Activated CD8-positive, alpha-beta memory T cell treated with anti-CD3 and anti-CD28 coated beads for 1 hour (primary cell): Measurements from ENCODE around the gene NIN.

Experiments used
- DNase-seq, 2 donors: peaks; one replicate each; pipeline ENCODE4 v3.0.0-alpha.2; 2020; ENCODE audit warnings: low read depth in 1 of 2; ENCODE audit errors: extremely low read depth in 1 of 2

NIN gene

GRCh38 chr14:50792051-50792477 lies 38.9 kb downstream of the NIN start:
- no peak for DNase-seq

- DNase-seq = no peak
Observed at GRCh38 chr14:50791201-50791600, 39.8 kb downstream of the NIN start.

- no peak for DNase-seq
Observed at GRCh38 chr14:50790589-50790988, 40.4 kb downstream of the NIN start.

GRCh38 chr14:50786751-50787464 lies 44.1 kb downstream of the NIN start:
- no peak for DNase-seq

GRCh38 chr14:50785457-50786063 lies 45.4 kb downstream of the NIN start:
- DNase-seq = no peak

- DNase-seq = no peak
Observed at GRCh38 chr14:50784683-50785456, 46.1 kb downstream of the NIN start.

- no peak for DNase-seq
Observed at GRCh38 chr14:50783563-50783962, 47.4 kb downstream of the NIN start.

GRCh38 chr14:50780393-50780792 lies 50.6 kb downstream of the NIN start:
- DNase-seq = no peak

GRCh38 chr14:50778721-50779483 lies 52.1 kb downstream of the NIN start:
- DNase-seq = no peak

GRCh38 chr14:50776522-50776921 lies 54.4 kb downstream of the NIN start:
- no peak for DNase-seq

- no peak for DNase-seq
Observed at GRCh38 chr14:50775357-50775756, 55.6 kb downstream of the NIN start.

- DNase-seq = no peak
Observed at GRCh38 chr14:50774542-50775267, 56.3 kb downstream of the NIN start.

GRCh38 chr14:50773632-50774541 lies 57.1 kb downstream of the NIN start:
- no peak for DNase-seq

GRCh38 chr14:50772412-50772811 lies 58.5 kb downstream of the NIN start:
- DNase-seq = no peak

- no peak for DNase-seq
Observed at GRCh38 chr14:50770586-50770985, 60.4 kb downstream of the NIN start.

- DNase-seq = no peak
Observed at GRCh38 chr14:50769863-50770500, 61.0 kb downstream of the NIN start.

GRCh38 chr14:50768680-50769079 lies 62.3 kb downstream of the NIN start:
- DNase-seq = no peak

GRCh38 chr14:50766338-50766886 lies 64.5 kb downstream of the NIN start:
- no peak for DNase-seq
